Subcutaneous abdominal adipose tissue (tissue), 5 donors: ENCODE results near the gene PPP6C.
"Not testable (repeated sequence)": the region's sequence is repeated elsewhere in the genome, so short reads cannot be mapped to it uniquely, and the experiment has no call there.

Source experiments
- H3K27ac ChIP-seq: one replicate; pipeline ENCODE4 v1.7.0; 2013; ENCODE audit warnings: low read depth, mild to moderate bottlenecking, inconsistent platforms, low read length, moderate library complexity
- H3K27me3 ChIP-seq, 5 donors: one replicate each; pipeline ENCODE4 v1.7.0; 2013; ENCODE audit warnings: low read length in 5 of 5, inconsistent platforms in 1 of 5; ENCODE audit not compliant: control insufficient read depth in 5 of 5, insufficient read depth in 4 of 5
- H3K36me3 ChIP-seq, 5 donors: one replicate each; pipeline ENCODE4 v1.7.0; 2013; ENCODE audit warnings: low read length in 5 of 5; ENCODE audit not compliant: control insufficient read depth in 5 of 5, insufficient read depth in 5 of 5
- H3K4me1 ChIP-seq, 5 donors: one replicate each; pipeline ENCODE4 v1.7.0; 2013; ENCODE audit warnings: low read length in 5 of 5, mild to moderate bottlenecking in 3 of 5, moderate library complexity in 1 of 5; ENCODE audit not compliant: control insufficient read depth in 5 of 5, insufficient read depth in 5 of 5
- H3K4me3 ChIP-seq, 5 donors: one replicate each; pipeline ENCODE4 v1.7.0; 2013; ENCODE audit warnings: low read length in 5 of 5, low read depth in 1 of 5
- H3K9ac ChIP-seq, 5 donors: one replicate each; pipeline ENCODE4 v1.7.0; 2013; ENCODE audit warnings: low read length in 5 of 5, mild to moderate bottlenecking in 4 of 5, moderate library complexity in 3 of 5
- H3K9me3 ChIP-seq, 5 donors: one replicate each; pipeline ENCODE4 v1.7.0; 2013; ENCODE audit warnings: low read length in 5 of 5; ENCODE audit not compliant: control insufficient read depth in 5 of 5
- donor health status: healthy.
- donor health status: healthy.
- donor health status: healthy.
- donor health status: healthy.
- donor health status: healthy.

PPP6C gene

DNA sequence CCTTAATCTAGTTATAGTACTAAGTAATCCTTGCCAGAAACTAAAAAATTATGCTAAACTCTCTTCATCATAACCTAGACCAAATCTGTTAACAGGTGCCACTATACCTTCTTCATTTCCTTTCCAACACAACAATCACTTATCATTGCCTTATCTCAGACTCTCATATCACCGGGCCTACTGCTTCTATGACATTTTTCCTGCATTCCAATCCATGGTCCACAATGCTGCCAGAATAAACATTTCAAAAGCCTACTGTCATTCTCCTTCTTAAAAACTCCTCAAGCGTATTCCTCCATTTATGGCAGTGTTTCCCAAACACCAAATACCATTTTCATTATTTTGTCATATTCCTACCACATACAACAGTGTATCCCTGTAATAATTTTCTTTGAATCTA, 6.5 kb downstream of the PPP6C start:
- Histone ChIP-seq H3K4me1 (peaks cover 0 to 38% (median 33%) of the 10 kb centered on the region in 5 donors), H3K27ac (no peak overlapping the region), H3K36me3 (no peaks in the 10 kb centered on the region), H3K9me3 (no peaks in the 10 kb centered on the region), H3K4me3 (no peak overlapping the region), H3K27me3 (no peaks in the 10 kb centered on the region), H3K9ac (no peak overlapping the region)

DNA sequence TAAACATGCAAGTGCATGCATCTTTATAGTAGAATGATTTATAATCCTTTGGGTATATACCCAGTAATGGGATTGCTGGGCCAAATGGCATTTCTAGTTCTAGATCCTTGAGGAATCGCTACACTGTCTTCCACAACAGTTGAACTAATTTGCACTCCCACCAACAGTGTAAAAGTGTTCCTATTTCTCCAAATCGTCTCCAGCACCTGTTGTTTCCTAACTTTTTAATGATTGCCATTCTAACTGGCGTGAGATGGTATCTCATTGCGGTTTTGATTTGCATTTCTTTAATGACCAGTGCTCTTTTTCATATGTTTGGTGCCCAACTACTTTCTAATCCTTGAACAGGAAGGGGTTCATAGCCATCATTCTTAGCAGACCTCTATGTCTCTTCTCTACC, 7.8 kb downstream of the PPP6C start:
- H3K4me1 ChIP-seq = peaks cover 0 to 34% (median 24%) of the 10 kb centered on the region in 5 donors
- H3K27me3 ChIP-seq, H3K9ac ChIP-seq, H3K27ac ChIP-seq, H3K9me3 ChIP-seq, H3K4me3 ChIP-seq, H3K36me3 ChIP-seq: not testable (repeated sequence)

DNA sequence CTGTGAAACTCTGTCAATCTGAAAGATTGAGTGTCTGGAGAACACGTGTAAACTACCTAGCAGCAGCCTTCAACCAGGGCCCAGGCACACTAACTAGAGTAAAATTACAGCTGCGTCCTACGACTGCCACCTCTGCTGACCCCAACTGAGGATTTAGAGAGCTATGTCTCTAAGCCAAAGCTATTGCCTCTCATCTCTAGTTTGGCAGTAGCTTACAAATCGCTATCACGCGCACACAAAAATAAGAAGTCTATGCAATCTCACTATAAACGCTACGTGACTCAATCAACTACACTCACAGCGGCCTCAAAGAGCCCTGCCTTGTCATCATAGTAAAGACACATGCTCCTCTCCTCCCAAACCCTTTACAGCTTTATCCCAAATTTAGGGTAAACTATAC, 8.7 kb downstream of the PPP6C start:
- H3K9me3 ChIP-seq = no peaks in the 10 kb centered on the region
- H3K27ac ChIP-seq = no peak overlapping the region
- H3K9ac ChIP-seq = no peak overlapping the region
- no peak overlapping the region for H3K4me3 ChIP-seq
- no peaks in the 10 kb centered on the region for H3K36me3 ChIP-seq
- peaks cover 6 to 33% (median 25%) of the 10 kb centered on the region in 5 donors for H3K4me1 ChIP-seq
- H3K27me3 ChIP-seq = no peaks in the 10 kb centered on the region

DNA sequence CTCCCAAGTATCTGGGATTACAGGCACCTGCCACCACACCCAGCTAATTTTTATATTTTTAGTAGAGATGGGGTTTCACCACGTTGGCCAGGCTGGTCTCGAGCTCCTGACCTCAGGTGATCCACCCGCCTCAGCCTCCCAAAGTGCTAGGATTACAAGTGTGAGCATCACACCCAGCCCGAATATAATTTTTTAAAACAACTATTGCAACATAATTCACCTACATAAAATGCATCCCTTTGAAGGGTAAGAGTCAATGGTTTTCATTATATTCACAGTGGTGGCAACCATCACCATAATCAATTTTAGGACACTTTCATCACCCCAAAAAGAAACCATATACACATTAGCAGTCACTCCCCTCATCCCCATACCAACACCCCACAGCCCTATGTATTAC, 9.8 kb downstream of the PPP6C start:
- not testable (repeated sequence) for H3K27me3 ChIP-seq, H3K36me3 ChIP-seq, H3K9ac ChIP-seq, H3K9me3 ChIP-seq, H3K4me3 ChIP-seq, H3K27ac ChIP-seq
- peaks cover 7 to 32% (median 24%) of the 10 kb centered on the region in 5 donors for H3K4me1 ChIP-seq

DNA sequence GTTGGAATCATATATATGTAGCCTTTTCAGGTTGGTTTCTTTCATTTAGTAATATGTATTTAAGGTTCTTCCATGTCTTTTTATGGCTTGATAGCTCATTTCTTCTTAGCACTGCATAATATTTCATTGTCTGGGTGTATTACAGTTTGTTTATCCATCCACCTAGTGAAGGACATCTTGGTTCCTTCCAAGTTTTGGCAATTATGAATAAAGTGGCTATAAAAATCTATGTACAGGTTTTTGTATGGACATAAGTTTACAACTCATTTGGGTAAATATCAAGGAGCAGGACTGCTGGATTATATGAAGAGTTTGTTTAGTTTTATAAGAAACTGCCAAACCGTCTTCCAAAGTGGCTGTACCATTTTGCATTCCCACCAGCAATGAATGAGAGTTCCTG, 11.7 kb downstream of the PPP6C start:
- H3K9ac ChIP-seq = no peak overlapping the region
- H3K27ac ChIP-seq = peak overlapping the region; percentile 69
- H3K4me3 ChIP-seq = no peak overlapping the region
- H3K4me1 ChIP-seq = peaks cover 7 to 29% (median 22%) of the 10 kb centered on the region in 5 donors
- H3K36me3 ChIP-seq = no peaks in the 10 kb centered on the region
- H3K27me3 ChIP-seq = no peaks in the 10 kb centered on the region
- no peaks in the 10 kb centered on the region for H3K9me3 ChIP-seq

DNA sequence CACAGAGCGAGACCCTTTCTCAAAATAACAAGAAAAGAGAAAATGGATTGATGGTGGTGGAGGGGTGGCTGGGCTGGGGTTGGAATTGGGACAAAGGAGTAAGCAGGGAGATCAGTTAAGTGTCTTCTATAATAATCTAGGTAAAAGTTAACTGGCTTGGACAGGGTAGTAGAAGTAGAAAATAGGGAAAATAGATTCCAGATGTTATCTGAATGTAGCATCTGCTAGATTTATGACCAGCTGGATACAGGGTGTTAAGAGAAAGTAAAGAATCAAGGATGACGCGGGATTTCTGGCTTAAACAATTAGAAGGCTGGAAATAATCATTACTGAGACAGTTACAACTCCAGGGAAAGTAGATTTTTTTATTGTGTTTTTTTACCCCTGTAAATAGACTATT, 13.0 kb downstream of the PPP6C start:
- Histone ChIP-seq H3K4me1 (peaks cover 8 to 36% (median 30%) of the 10 kb centered on the region in 5 donors), H3K36me3 (no peaks in the 10 kb centered on the region), H3K9ac (peak overlapping the region in 1 of 5 donors; percentile 66), H3K27me3 (no peaks in the 10 kb centered on the region), H3K9me3 (no peaks in the 10 kb centered on the region), H3K4me3 (peak overlapping the region in 3 of 5 donors; percentile 30 to 42 (median 37)), H3K27ac (peak overlapping the region; percentile 69)

DNA sequence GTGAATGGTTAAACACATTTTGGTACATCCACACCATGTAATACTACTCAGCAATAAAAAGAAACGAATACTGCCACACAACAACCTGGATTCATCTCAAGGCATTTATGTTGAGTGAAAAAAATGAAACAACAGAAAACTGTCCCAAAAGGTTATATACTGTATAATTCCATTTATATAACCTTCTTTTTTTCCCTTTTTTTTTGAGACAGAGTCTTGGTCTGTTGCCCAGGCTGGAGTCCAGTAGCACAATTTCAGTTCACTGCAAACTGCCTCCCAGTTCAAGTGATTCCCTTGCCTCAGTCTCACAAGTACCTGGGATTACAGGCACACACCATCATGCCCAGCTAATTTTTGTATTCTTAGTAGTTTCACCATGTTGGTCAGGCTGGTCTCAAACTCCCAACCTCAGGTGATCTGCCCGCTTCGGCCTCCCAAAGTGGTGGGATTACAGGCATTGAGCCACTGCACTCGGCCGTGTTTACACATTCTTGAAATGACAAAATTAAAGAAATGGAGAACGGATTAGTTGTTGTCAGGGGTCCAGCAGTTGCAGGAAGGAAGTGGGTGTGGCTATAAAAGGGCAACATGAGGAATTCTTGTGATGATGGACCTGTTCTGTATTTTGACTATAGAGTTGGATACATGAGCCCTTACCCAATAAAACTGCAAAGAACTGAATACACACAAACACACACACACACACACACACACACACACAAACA, 17.4 kb downstream of the PPP6C start:
- Histone ChIP-seq H3K36me3 (peaks cover 6 to 14% (median 13%) of the 10 kb centered on the region in 5 donors), H3K27ac (peak overlapping the region; percentile 41), H3K27me3 (no peaks in the 10 kb centered on the region), H3K9me3 (no peaks in the 10 kb centered on the region), H3K4me3 (peak overlapping the region in 1 of 5 donors; percentile 6), H3K9ac (no peak overlapping the region), H3K4me1 (peaks cover 8 to 38% (median 32%) of the 10 kb centered on the region in 5 donors)

DNA sequence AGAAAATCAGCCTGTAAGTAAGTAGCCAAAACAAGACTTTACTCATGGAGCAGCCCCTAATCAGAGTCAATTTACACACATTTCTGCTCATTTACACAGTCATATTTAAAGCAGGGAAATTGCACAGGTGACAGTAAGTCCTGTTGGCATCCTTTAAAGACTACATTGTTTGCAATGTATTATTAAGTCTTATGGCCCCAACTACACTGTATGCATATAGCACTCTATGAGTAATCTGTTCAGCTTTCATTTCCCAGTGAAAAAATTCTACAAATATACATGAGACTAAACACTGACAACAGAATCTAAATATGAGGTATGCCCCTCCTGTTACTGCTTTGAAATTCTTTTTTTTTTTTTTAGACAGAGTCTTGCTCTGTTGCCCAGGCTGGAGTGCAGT, 19.7 kb downstream of the PPP6C start:
- H3K4me1 ChIP-seq = peaks cover 1 to 43% (median 24%) of the 10 kb centered on the region in 5 donors
- peaks cover 6 to 18% (median 14%) of the 10 kb centered on the region in 5 donors for H3K36me3 ChIP-seq
- no peak overlapping the region for H3K4me3 ChIP-seq
- no peak overlapping the region for H3K9ac ChIP-seq
- H3K27ac ChIP-seq = no peak overlapping the region
- H3K27me3 ChIP-seq = no peaks in the 10 kb centered on the region
- H3K9me3 ChIP-seq = no peaks in the 10 kb centered on the region

DNA sequence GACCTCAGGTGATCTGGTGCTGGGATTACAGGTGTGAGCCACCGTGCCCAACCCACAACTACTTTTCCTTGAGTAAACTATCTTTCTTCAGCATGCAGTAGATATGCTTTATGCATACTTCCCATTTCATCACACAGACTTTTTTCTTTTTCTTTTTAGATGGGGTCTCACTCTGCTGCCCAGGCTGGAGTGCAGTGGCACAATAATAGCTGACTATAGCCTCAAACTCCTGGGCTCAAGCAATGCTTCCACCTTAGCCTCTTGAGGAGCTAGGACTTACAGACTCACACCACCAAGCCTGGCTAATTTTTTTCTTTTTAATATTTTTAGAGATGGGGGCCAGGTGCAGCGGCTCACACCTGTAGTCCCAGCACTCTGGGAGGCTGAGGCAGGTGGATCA, 22.8 kb downstream of the PPP6C start:
- H3K9ac ChIP-seq = no peak overlapping the region
- peaks cover 6 to 18% (median 14%) of the 10 kb centered on the region in 5 donors for H3K36me3 ChIP-seq
- peak overlapping the region; percentile 55 for H3K27ac ChIP-seq
- no peak overlapping the region for H3K4me3 ChIP-seq
- peaks cover 0 to 32% (median 3%) of the 10 kb centered on the region in 5 donors for H3K4me1 ChIP-seq
- no peaks in the 10 kb centered on the region for H3K9me3 ChIP-seq
- H3K27me3 ChIP-seq = no peaks in the 10 kb centered on the region

DNA sequence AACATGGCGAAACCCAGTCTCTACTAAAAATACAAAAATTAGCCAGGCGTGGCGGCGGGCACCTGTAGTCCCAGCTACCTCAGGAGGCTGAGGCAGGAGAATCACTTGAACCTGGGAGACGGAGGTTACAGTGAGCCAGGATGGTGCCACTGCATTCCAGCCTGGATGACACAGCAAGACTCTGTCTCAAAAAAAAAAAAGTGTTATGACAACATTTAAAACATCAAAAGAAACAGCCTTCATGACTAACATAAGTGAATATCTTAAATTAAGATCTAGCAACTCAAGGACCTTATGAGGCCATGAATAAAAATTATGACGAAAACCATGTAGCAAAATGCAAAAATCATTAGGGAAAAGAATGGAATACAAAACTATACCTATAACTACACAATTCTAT, 26.7 kb downstream of the PPP6C start:
- Histone ChIP-seq H3K4me1 (peaks cover 0 to 40% (median 15%) of the 10 kb centered on the region in 5 donors), H3K27ac (peak overlapping the region; percentile 84)
- H3K9me3 ChIP-seq, H3K27me3 ChIP-seq, H3K4me3 ChIP-seq, H3K36me3 ChIP-seq, H3K9ac ChIP-seq: not testable (repeated sequence)
